K562 (cell line): ENCODE measurements around the gene SORT1. TPM values are rescaled to one million over a fixed set of nuclear protein-coding genes. Genes with fewer than 3 reads are reported as not detected.

Experiments used
- ATAC-seq: fragments of 200-7000 bp; cut with Tn5 transposase; 3 replicates; pipeline ENCODE4 v1.9.1; 2020; ENCODE audit warnings: moderate library complexity
- BruUV-seq: library from RNA; stranded (reverse); fragments of 400-500 nt; replicated peaks from 2 replicates; lab custom pipeline; 2021; lab: Mats Ljungman, UMichigan
- CTCF ChIA-PET: fragments of 300-600 bp; formaldehyde crosslinking; extraction: SDS; loops from one replicate; lab custom pipeline; 2021; ENCODE audit warnings: low intra/inter-chr PET ratio; lab: Yijun Ruan, JAX
- POLR2A ChIA-PET: fragments of 300-600, 350-650 bp; sonication (Branson Sonifier 250); formaldehyde crosslinking; extraction: SDS; loops from one replicate; lab custom pipeline; 2021; ENCODE audit warnings: antibody characterized with exemption, inconsistent platforms; lab: Yijun Ruan, JAX
- DNase-seq, 4 experiments: peaks; one replicate each; pipeline versions ENCODE4 v3.0.0 to v3.0.0-alpha.2; 2011 to 2018; ENCODE audit warnings: low spot score in 3 of 4, mixed read lengths in 3 of 4; ENCODE audit errors: extremely low read depth in 1 of 4
- FAIRE-seq: peaks from 2 replicates; lab custom pipeline; 2011; peaks lifted over from hg19 to GRCh38; lab: Jason Lieb, UNC
- H2AFZ ChIP-seq: 2 replicates; pipeline ENCODE4 v1.6.0; 2011; ENCODE audit warnings: low read depth, low read length, control low read depth, inconsistent platforms
- H3K27ac ChIP-seq: fragments of 200-600 bp; 3 replicates; pipeline ENCODE4 v1.8.0; 2011; ENCODE audit warnings: low read depth, mild to moderate bottlenecking, control low read depth, inconsistent platforms, low read length, moderate library complexity, mixed read lengths; ENCODE audit errors: extremely low read depth
- H3K27me3 ChIP-seq, 2 experiments: fragments of 300-600 bp in 1 of 2; 2 replicates in 1 of 2; 3 replicates in 1 of 2; pipeline versions ENCODE4 v1.6.0 to v1.8.0; 2011; ENCODE audit warnings: inconsistent platforms in 2 of 2, low read length in 2 of 2, mild to moderate bottlenecking in 1 of 2, mixed read lengths in 1 of 2, moderate library complexity in 1 of 2; ENCODE audit not compliant: control insufficient read depth in 2 of 2, insufficient read depth in 2 of 2
- H3K36me3 ChIP-seq: fragments of 300-600 bp; 3 replicates; pipeline ENCODE4 v1.8.0; 2011; ENCODE audit warnings: mild to moderate bottlenecking, low read length, inconsistent platforms; ENCODE audit not compliant: control insufficient read depth, insufficient read depth
- H3K4me1 ChIP-seq, 2 experiments: fragments of 200-600 bp in 1 of 2; replicated peaks in 1 of 2; 2 replicates in 1 of 2; 3 replicates in 1 of 2; pipeline versions ENCODE4 v1.5.1 to v1.8.0; 2011; ENCODE audit warnings: inconsistent platforms in 2 of 2, low read length in 2 of 2, mild to moderate bottlenecking in 1 of 2, mixed read lengths in 1 of 2, moderate library complexity in 1 of 2; ENCODE audit not compliant: control insufficient read depth in 2 of 2, insufficient read depth in 2 of 2
- H3K4me2 ChIP-seq: 2 replicates; pipeline ENCODE4 v1.6.1; 2011; ENCODE audit warnings: low read length, control low read depth, inconsistent platforms, mixed read lengths; ENCODE audit not compliant: insufficient read depth
- H3K4me3 ChIP-seq: fragments of 200-600 bp; sonication (generic), shearing (Covaris generic); 2 replicates; pipeline ENCODE4 v1.5.1; 2016; ENCODE audit warnings: control low read depth, inconsistent platforms
- H3K79me2 ChIP-seq: fragments of 200-600 bp; 3 replicates; pipeline ENCODE4 v1.8.0; 2011; ENCODE audit warnings: low read length, inconsistent platforms; ENCODE audit not compliant: control insufficient read depth, insufficient read depth
- H3K9ac ChIP-seq, 2 experiments: 2 replicates each; pipeline versions ENCODE4 v1.6.0 to v1.6.1; 2011; ENCODE audit warnings: low read depth in 2 of 2, low read length in 2 of 2, control low read depth in 1 of 2, inconsistent platforms in 1 of 2, mild to moderate bottlenecking in 1 of 2, mixed read lengths in 1 of 2; ENCODE audit not compliant: insufficient read depth in 1 of 2
- H3K9me1 ChIP-seq: one replicate; pipeline ENCODE4 v1.6.0; 2011; ENCODE audit warnings: inconsistent platforms, mild to moderate bottlenecking, low read length, moderate library complexity; ENCODE audit not compliant: control insufficient read depth, insufficient read depth
- H3K9me3 ChIP-seq: replicated peaks from 2 replicates; pipeline ENCODE4 v1.5.1; 2011; ENCODE audit warnings: low read depth, low read length, inconsistent platforms; ENCODE audit not compliant: control insufficient read depth, insufficient read depth
- H4K20me1 ChIP-seq: replicated peaks from 2 replicates; pipeline ENCODE4 v1.6.1; 2011; ENCODE audit warnings: low read length, inconsistent platforms, mixed read lengths; ENCODE audit not compliant: control insufficient read depth, insufficient read depth
- FOXP1 ChIP-seq: sonication (generic); formaldehyde crosslinking; IDR thresholded peaks from 2 replicates; pipeline ENCODE4 v1.8.0; 2022; ENCODE audit warnings: mild to moderate bottlenecking, missing genetic modification reagents
- MYNN ChIP-seq, 2 experiments: sonication (generic); formaldehyde crosslinking in 1 of 2; IDR thresholded peaks; 2 replicates each; pipeline versions ENCODE4 v1.5.0 to v1.6.1; 2016 to 2020; ENCODE audit warnings: antibody characterized with exemption in 1 of 2, missing genetic modification reagents in 1 of 2
- ZMIZ1 ChIP-seq, 2 experiments: fragments of 150-350 bp in 1 of 2; IDR thresholded peaks; 2 replicates each; pipeline ENCODE4 v1.6.1; 2012 to 2016; ENCODE audit warnings: low read depth in 2 of 2, low read length in 2 of 2, mild to moderate bottlenecking in 1 of 2, moderate library complexity in 1 of 2
- ZNF444 ChIP-seq: fragments of 250-450 bp; sonication (Bioruptor Pico); IDR thresholded peaks from 2 replicates; pipeline ENCODE4 v1.4.0; 2020; ENCODE audit warnings: mild to moderate bottlenecking, moderate library complexity
- WGBS: fragments of 100-300 bp; shearing (Covaris generic); methylation state at CpG from one replicate; pipeline ENCODE4 v1.1.6; 2016; ENCODE audit warnings: low coverage, mixed read lengths; ENCODE audit not compliant: insufficient coverage; ENCODE audit errors: missing lambda C conversion rate; 5-methylcytosine and 5-hydroxymethylcytosine counted together
- in situ Hi-C: fragments of 300-500 bp; cut with MboI; formaldehyde crosslinking; loops from 4 replicates; pipeline ENCODE4 v1.15.0; 2018; ENCODE audit warnings: inconsistent platforms, mixed read lengths
- intact Hi-C: fragments of 100-400 bp; cut with micrococcal nuclease; formaldehyde crosslinking; loops from 2 replicates; pipeline ENCODE4 v1.14.2; 2022
- polyA plus RNA-seq, 8 experiments: library from polyadenylated mRNA; depleted of rRNA in 4 of 8; stranded (reverse) in 5 of 8; unstranded in 3 of 8; fragments of >200 nt; fragmentation: Nextera tagmentation in 2 of 8; fragmentation: Illumina TruSeq in 1 of 8; extraction: Ambion mirVana in 2 of 8; extraction: Trizol in 1 of 8; gene quantifications; 2 replicates each; pipeline versions ENCODE4 v1.2.1 to v1.2.3, GENCODE V29; 2011 to 2014; ENCODE audit warnings: inconsistent platforms in 1 of 8, missing spikeins in 1 of 8
- total RNA-seq, 7 experiments: library from RNA; depleted of rRNA in 6 of 7; stranded (reverse); fragments of >200 nt in 6 of 7; fragmentation: Illumina TruSeq in 2 of 7; extraction: Trizol in 2 of 7; gene quantifications; 2 replicates each; pipeline versions ENCODE4 v1.2.1 to v1.2.3, GENCODE V29; 2011 to 2021; ENCODE audit warnings: low replicate concordance in 1 of 7

Gene SORT1
- total and polyA plus RNA-seq, 9 of the 15 experiments (the other 6 are each of a cell fraction or from before 2014, with no cell fraction given) = 27.4 to 112 (median 65.0) TPM

- DNase-seq (no peak), FAIRE-seq (no peak), ATAC-seq (no peak)
- Histone ChIP-seq H4K20me1 (no peaks in the 10 kb centered on the region), H3K27me3 (no peaks in the 10 kb centered on the region), H3K9me1 (no peaks in the 10 kb centered on the region), H3K9me3 (no peaks in the 10 kb centered on the region), H2AFZ (no peak overlapping the region), H3K36me3 (no peaks in the 10 kb centered on the region), H3K79me2 (no peaks in the 10 kb centered on the region), H3K4me2 (no peak overlapping the region), H3K4me3 (no peak overlapping the region), H3K27ac (no peak overlapping the region), H3K9ac (no peak overlapping the region), H3K4me1 (peaks cover 7 to 26% of the 10 kb centered on the region in 2 experiments; a peak in 4 of 5 replicates)
- intact Hi-C loops (no loop called here), in situ Hi-C loops (no loop called here)
- POLR2A ChIA-PET = interaction anchor here (0.8 to 1.3 kb wide), 3 partner anchors 12 to 45 kb away, joined by 3 to 4 read pairs (median 3); no protein-coding TSS in a partner anchor
- CTCF ChIA-PET = no interaction called here
- 16% methylated on average over 2 of the region's 2 CpGs for WGBS
- BruUV-seq = no TSS peak
- TF ChIP-seq ZNF444 (CRISPR knock-in tag) (no peak), FOXP1 (no peak), ZMIZ1 (IDR thresholded peaks at IDR 0.05; ENCODE audit: low read depth in 2 of 2, low read length in 2 of 2) (no peak), MYNN (IDR thresholded peaks at IDR 0.05) (no peak), MYNN (CRISPR knock-in tag; IDR thresholded peaks at IDR 0.05) (no peak)
These were observed 104.7 kb downstream of the SORT1 start for GRCh38 chr1:109293026-109293425.
